HG02973 (cell line): ENCODE measurements around the gene TAMALIN.
A peak's percentile ranks its signal among the peaks of the same experiment; 100 is the strongest.

Experiments used
- ATAC-seq: cut with Tn5 transposase; IDR thresholded peaks from one replicate; pipeline ENCODE4 v1.9.1; 2021; ENCODE audit warnings: moderate library complexity; ENCODE audit not compliant: unreplicated experiment

TAMALIN gene

DNA sequence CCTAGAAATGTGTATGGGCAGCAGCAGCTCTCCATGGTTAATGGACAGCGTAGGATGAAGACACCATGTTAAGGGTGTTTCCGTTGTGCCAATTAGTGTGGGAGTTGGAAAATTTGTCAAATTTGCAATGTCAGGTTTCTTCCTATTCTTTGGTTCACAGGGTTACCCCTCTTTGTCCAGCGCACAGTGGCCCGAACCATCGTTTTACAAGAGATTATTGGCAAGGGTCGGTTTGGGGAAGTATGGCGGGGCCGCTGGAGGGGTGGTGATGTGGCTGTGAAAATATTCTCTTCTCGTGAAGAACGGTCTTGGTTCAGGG, 26.0 kb upstream of the TAMALIN start:
- ATAC-seq: no peak

DNA sequence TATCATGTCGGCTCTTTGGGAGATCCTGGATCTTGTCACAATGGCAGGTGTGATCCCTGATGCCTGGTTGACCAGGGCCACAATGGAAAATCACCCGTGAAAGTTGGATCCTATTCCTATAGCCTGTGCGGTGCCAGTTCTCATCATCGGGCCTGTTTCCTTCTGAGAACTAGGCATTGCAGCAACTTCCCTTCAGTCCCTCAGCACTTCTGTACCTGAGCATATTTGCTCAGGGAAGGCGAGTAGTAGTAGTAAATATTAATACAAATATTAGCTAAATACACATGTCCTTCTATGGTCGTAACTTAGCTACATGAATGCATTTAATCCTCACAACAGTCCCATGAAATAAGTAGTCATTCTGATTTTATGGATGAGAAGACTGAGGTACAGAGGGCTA, 22.1 kb upstream of the TAMALIN start:
- no peak for ATAC-seq

DNA sequence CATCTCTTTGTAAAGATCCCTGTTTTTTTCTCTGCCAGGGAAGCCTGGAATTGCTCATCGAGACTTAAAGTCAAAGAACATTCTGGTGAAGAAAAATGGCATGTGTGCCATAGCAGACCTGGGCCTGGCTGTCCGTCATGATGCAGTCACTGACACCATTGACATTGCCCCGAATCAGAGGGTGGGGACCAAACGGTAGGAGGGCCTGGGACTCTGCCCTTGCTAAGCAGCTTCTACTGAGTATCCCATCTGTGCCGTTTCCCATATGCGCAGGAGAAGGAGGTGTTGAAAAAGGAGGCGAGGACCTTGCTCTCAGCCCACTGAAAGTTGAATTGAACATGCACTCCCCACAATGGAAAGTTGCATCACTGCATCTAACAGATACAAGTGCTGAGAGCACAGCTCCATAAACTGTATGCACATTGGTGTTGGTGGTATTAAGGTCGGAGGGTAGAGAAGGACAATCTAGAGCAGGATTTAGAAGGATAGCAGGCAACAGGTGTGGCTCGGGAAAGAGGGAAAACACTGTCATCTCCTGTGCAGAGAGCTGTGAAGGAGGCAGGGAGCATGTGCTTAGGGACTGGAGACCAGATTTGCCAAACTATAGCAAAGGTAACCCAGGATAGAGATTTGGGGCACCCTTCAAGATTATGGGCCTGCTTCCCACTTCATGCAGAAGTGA, 21.5 kb upstream of the TAMALIN start:
- ATAC-seq: no peak

DNA sequence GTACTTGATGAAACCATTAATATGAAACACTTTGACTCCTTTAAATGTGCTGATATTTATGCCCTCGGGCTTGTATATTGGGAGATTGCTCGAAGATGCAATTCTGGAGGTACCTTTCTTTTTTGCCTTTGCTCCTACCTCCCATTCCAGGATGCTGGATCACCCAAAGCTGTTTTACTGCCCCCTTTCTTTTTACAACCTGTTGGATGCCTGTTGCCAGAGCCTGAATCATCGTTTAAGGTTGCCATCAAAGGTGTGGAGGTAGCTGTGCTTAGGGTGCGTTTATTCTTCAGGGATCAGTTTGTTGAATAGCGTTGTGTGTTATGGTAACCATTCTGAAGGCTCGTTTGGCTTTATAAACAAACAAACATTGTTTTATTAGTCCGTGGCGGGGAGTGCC, 19.9 kb upstream of the TAMALIN start:
- no peak for ATAC-seq

DNA sequence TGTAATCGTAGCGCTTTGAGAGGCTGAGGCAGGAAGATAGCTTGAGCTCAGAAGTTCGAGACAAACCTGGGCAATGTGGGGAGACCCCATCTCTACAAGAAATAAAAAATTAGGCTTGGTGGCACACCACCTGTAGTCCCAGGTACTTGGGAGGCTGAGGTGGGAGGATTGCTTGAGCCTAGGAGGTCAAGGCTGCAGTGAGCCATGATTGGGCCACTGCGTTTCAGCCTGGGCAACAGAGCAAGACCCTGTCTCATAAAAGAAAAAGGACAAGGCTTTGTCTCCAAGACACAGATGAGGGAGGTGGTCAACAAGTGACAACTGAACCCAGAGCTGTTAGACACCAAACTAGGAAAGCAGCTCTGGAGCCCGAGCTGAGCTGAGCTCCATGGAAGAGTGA, 14.5 kb upstream of the TAMALIN start:
- no peak for ATAC-seq

DNA sequence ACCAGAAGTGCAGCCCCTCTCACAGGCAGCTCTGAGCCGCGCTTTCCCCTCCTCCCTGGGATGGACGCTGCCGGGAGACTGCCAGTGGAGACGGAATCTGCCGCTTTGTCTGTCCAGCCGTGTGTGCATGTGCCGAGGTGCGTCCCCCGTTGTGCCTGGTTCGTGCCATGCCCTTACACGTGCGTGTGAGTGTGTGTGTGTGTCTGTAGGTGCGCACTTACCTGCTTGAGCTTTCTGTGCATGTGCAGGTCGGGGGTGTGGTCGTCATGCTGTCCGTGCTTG, 12.3 kb upstream of the TAMALIN start:
- ATAC-seq: no peak

DNA sequence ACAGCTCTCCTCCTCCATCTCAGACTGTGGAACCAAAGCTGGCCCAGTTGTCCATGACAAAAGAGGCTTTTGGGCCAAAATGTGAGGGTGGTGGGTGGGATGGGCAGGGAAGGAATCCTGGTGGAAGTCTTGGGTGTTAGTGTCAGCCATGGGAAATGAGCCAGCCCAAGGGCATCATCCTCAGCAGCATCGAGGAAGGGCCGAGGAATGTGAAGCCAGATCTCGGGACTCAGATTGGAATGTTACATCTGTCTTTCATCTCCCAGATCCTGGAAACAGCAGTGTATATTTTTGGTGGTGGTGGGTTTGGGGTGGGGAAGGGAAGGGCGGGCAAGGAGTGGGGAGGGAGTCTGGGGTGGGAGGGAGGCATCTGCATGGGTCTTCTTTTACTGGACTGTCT, 11.8 kb upstream of the TAMALIN start:
- no peak for ATAC-seq

DNA sequence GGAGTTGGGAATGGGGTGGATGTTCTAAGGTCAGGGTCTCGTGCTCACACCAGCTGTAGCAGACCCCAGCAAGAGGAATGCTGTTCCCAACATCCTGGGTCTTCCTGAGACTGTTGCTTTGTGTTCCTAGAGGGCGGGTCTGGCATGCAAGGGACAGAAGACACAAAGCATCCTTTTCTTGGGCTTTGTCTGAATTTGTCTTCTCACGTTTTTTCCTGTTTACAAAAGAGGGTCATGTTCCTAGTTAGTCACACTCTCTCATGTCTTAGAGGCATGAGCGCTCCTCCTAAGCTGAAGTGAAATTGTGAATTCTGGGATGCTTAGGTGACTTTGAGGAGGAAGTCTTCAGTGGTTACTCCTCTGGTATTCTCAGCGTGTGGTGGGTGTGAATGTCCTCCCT, 9.6 kb upstream of the TAMALIN start:
- no peak for ATAC-seq

DNA sequence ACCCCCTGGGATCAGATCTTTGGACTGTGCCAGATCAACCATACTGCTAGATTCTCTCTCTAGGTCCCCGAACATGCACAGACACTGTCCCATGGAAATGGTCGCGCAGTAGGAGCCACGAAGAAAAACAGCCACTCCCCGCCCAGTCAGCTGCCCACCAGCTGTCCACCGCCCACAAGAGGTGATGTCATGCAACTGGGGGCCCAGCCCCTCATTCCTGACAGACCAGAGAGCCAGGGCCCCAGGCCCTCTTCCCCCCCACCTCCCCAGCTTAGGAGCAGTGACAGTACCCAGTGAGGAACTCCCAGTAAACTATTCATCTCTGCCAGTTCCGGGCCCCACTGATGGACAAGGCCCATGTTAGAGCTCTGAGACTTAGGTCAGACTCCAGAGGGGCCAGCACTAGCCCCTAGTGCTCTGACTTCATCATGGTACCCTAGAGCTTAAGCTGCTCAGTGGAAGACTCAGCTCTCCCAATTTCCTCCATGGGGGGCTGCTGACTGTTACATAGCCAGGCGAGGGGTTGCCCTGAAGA, 3.7 kb upstream of the TAMALIN start:
- ATAC-seq: no peak

DNA sequence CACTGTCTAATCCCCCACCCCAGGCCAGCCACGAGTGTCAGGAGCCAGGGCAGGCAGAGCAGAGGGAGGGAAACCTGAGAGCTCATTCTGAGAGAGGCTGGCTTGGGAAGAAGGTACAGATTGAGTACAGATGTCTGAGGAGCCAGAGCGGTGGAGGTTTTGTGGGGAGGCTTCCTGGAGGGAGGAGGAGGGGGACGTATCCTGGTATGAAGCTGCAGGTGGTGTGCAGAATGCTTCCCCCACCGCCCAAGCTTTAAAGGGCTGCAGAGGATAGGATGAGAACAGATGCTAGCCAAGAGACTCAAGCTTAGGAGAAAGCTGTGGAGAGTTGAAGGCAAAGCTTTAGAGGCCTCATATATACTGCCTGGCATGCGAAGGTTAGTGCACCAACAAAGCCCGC, 3.2 kb upstream of the TAMALIN start:
- ATAC-seq: no peak

DNA sequence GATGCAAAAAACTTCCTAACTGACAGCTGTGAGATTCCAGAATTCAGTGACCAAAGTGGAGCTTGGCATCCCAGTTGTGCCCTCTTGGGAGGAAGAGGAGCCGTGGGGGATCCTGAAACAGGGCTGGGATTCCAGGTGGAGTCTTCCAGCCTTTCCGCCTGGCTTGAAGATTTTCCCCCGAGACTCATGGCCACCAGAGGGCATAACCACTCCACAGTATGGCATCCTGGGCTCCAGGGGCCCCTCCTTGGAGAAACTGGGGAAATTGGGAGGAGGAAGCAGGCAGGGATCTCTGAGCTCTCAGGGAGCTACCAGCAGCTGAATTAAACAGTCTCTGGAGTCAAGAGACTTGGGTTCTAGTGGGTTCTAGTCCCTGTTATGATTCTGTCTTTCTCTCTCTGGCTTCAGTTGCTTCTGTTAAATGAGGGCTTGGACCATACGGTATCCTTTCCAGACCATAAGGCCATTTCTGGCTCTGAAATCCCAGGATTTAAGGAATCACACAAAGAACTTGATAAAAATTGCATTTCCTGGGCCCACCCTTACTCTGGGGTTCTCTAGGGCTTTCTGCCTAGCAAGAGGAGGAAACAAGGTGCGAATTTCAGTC, 2.6 kb upstream of the TAMALIN start:
- ATAC-seq: no peak

DNA sequence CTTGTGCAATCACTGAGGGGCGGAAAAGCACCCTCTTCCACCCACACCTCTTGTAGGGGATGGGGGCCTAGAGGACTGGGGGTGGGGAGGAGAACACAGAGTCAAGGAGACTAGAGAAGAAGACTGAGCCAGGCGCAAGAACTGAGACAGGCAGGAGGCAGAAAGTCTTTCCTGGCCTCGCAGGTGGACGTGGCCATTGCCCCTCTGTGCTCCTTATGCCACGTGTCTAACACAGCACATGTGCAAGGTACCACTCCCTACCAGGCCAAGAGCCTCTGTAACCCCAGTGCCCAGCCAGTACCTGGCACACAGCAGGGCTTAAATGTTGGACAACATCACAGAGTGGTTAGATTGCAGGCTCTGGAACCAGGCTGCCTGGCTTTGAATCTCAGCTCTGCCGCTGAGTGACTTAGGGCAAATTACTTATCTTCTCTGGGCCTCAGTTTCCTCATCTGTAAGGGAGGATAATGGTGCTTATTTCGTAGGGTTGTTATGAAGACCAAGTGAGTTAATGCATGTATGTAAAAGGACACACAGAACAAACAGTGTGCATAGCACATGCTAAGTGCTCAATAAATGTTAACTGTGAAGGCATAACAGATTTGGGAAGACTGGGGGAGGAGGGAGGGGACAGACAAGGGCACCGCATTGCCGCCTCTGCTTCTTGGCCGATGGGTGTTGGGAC, 1.4 kb upstream of the TAMALIN start:
- ATAC-seq: no peak

DNA sequence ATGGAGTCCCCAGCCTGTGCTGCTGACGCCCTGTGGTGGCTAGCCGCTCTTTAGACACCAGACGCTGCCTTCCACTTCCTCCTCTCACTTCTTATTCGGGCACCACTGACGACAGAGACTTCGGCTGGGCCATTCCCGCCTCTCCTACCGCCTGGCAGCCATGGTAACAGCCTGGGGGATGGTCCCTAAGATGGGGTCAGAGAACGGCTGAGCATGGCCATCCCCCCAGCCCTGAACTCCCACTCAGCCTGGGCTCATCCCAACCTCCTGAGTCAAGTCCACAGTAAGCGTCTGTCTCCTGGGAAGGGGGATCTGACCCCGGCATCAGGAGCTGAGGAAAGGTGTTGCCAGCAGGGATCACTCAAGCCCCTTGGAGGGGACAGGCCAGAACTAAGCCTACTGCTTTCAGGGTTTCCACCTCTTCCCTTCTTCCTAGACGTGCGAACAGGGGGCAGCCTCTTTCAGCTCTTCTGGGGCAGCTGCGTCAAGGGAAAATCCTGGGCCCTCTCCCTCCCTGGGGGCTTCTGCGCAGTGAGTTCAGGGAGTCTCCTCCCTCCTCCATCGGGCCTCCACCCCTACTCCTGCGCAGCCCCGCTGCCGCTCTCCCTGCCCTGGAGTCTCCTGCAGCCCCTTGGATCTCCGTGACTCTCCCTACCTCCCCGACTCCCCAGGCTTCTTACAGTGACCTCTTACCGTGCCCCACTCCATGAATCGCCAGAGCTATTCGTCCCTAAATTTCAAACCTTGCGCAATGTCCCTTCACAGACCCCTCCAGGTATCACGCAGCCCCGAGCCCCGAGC, 643 bp upstream of the TAMALIN start:
- peak; percentile 71 for ATAC-seq

DNA sequence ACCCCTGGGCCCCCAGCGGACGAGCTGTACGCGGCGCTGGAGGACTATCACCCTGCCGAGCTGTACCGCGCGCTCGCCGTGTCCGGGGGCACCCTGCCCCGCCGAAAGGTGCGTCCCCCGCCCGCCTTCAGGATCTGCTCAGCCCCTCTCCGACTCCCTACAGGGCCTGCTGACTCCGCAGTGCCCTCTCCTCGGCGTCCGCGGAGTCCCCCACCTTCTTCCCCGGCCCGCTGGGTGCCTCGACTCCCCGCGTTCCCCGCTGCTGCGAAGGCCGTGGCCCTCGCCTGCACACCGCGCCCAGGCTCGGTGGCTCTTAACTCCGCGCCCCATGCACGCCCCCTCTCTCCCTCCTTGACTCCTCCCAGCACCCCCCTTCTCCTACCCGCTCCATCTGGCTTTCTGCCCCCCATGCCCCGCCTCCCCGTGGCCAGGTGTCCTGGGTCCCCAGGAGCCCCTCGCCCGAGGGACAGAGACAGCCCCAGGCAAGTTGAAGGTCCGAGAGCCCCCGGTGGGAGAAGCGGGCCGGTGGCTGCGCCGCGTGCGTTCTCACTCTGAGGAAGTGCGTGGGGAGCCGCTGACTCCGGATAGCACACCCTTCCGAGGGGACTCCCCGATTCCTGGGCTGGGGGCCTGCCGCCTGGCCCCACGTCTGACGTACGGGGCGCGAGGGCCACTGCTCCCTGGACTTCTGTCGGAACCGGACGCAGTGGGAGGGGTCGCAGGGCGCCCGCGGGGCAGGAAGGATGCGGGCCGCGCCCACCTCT, 594 bp downstream of the TAMALIN start:
- ATAC-seq: no peak

DNA sequence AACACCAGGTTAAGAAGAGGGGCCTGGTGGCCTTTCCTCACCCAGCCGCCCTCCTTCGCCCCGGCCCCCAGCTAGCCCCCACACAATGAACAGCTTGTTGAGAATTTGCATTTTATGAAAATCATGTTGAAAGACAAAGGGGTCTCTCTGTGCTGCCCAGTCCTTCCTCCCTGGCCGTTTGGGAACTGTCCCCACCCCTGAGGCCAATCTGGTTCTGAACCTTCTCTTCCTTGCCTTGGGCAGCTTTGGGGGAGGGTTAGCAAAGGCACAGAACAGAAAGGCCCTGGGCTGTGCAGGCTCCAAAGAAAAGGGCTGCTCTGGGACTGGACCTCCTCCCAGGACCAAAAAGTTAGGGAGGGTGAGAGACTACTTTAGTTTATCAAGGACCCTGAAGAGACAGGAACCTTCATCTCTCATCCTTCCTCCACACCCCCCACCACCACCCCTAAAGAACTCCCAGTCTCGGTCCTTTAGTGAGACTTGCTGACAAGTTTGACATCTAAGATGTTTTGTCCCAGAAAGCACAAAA, 1.3 kb downstream of the TAMALIN start:
- no peak for ATAC-seq

DNA sequence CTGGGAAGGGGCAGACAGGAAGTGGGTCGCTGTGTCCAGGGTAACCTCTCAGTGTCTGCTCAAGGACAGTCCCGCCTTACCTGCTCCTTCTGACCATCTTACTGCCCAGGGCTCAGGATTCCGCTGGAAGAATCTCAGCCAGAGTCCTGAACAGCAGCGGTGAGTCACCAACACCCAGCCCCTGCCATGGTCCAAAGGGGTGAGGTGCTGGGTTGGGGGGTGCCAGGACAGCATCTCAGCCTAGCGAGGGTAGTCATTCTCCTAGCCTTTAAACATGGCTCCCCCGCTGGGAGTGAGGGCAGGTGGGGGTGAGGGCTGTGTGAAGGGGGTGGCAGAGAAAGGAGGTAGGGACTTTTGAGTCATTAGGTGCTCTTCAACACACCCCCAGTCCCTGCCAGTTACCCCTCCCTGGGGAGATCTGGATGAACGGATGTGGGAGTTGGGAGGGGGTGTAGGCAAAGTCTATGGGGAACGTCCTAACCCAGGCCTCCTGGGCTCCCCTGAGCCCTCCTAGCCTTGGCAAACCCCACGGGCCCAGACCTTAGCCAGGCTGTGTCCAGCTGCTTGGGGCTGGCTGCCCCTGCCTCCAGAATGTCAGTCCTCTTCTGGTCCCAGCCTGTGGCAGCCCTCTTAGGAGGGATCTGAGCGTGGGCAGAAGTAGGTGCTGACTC, 2.5 kb downstream of the TAMALIN start:
- no peak for ATAC-seq

DNA sequence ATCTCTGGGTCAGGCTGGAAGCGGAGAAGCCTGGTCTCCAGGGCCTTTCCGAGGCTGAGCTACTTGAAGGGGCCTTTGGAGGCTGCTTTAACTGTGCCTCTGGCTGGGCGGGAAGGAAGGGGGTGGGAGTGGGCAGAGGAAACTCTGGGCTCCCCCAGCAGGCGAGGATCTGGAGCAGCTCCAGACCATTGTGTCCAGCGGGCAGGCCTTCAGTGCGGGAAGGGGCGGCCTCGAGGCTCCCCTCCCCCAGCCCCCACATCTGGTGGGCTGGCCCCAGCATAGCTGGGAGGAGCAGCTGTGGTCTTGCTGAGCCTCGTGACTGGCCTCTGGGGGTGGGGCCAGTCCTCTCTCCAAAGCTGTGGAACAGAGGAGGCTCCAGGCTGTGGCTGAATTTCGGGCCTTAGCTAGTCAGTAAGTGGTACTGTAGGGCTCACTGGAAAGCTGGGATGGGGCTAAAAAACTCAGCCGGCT, 3.4 kb downstream of the TAMALIN start:
- ATAC-seq: no peak

DNA sequence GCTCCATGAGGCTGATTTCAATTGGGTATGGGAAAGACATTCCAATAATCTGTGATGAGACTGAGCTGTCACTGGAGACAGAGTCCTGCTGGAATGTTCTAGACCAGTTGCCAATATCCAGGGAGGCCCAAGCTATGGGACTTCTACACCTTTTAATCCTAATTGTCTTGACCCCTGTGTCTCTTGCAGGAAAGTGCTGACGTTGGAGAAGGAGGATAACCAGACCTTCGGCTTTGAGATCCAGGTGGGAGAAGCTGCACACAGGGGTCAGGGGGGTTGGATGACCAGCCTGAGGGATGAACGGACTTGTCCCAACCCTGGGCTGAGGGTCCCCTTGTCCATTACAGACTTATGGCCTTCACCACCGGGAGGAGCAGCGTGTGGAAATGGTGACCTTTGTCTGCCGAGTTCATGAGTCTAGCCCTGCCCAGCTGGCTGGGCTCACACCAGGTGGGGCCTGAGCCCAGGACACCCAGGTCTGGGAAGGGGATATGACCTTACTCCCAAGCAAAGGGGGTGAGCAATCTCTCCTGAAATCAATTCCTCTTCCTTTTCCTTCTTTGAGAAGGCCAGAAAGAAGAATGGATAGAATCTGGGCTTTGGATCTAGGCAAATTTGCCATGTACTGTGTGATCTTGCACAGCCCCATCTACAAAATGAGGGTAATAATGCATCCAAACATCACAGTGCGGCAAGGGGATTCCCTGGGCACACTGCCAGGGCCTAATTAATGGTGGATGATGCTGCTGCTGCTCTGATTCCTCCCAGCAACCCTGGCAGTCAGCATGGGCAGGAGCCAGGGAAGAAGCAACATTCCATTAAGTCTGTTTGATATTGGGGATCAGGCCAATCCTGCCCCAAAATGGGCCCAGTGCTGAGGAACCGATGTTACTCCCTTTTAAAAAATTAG, 4.2 kb downstream of the TAMALIN start:
- no peak for ATAC-seq

DNA sequence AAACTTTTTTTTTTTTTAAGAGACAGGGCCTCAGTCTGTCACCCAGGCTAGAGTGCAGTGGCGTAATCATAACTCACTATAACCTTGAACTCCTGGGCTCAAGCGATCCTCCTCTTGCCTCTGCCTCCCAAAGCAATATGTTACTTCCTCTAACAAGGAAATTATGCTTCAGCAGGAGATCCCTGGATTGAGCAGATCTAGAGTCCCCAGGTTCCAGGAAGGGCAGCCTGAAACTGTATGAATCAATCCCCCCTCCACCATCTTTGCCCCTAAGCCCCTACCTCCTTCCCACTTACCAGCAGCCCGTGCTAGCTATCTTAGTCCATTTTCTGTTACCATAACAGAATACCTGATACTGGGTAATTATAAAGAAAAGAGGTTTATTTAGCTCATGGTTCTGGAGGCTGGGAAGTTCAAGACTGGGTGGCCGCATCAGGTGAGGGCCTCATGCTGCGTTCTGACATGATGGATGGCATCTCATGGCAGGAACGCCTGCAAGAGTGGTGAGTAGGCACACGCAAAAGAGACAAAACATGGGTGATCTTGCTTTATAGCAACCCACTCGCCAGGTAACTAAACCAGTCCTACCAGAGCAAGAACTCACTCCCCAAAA, 5.0 kb downstream of the TAMALIN start:
- no peak for ATAC-seq
